Transverse colon (tissue), 4 donors: ENCODE data around the gene FSIP2. TPM values are rescaled to one million over a fixed set of nuclear protein-coding genes. Genes with fewer than 3 reads are reported as not detected.

Experiments
- DNase-seq: peaks from one replicate; pipeline ENCODE4 v3.0.0-alpha.2; 2019
- H3K27ac ChIP-seq, 4 donors: fragments of 200-600 bp; sonication (generic); 2 replicates each; pipeline ENCODE4 v1.5.1; 2016 to 2018; ENCODE audit warnings: inconsistent platforms in 4 of 4
- H3K27me3 ChIP-seq: fragments of 200-600 bp; sonication (generic); 2 replicates; pipeline ENCODE4 v1.5.1; 2017; ENCODE audit warnings: inconsistent platforms
- H3K36me3 ChIP-seq, 4 donors: fragments of 200-600 bp; sonication (generic); 2 replicates each; pipeline ENCODE4 v1.5.1; 2017 to 2019; ENCODE audit warnings: inconsistent platforms in 4 of 4
- H3K4me1 ChIP-seq, 4 donors: fragments of 200-600 bp; sonication (generic); 2 replicates each; pipeline ENCODE4 v1.5.1; 2017 to 2020; ENCODE audit warnings: inconsistent platforms in 4 of 4
- H3K4me3 ChIP-seq, 4 donors: fragments of 200-600 bp; sonication (generic); 1 replicate in 1 of 4; 2 replicates in 3 of 4; pipeline versions ENCODE4 v1.5.1 to v1.6.1; 2017 to 2019; ENCODE audit warnings: inconsistent platforms in 4 of 4
- H3K9me3 ChIP-seq, 2 donors: fragments of 200-600 bp; sonication (generic); 2 replicates each; pipeline ENCODE4 v1.5.1; 2017 to 2019; ENCODE audit warnings: inconsistent platforms in 2 of 2
- CTCF ChIP-seq, 5 experiments: fragments of 200-600 bp in 3 of 5; fragments of 450-650 bp in 2 of 5; sonication (generic) in 3 of 5; IDR thresholded peaks; 1 replicate in 2 of 5; 2 replicates in 3 of 5; pipeline ENCODE4 v1.5.1; 2016 to 2017; ENCODE audit warnings: antibody characterized with exemption in 5 of 5, inconsistent platforms in 3 of 5, mild to moderate bottlenecking in 2 of 5, moderate library complexity in 1 of 5
- EP300 ChIP-seq: sonication (generic); formaldehyde crosslinking; IDR thresholded peaks from one replicate; pipeline ENCODE4 v1.6.1; 2017; ENCODE audit warnings: antibody characterized with exemption, low read depth
- POLR2A ChIP-seq: fragments of 450-650 bp; IDR thresholded peaks from one replicate; pipeline ENCODE4 v1.6.1; 2016; ENCODE audit warnings: antibody characterized with exemption, mild to moderate bottlenecking, moderate library complexity
- POLR2AphosphoS5 ChIP-seq, 3 donors: sonication (generic); formaldehyde crosslinking; IDR thresholded peaks; one replicate each; pipeline ENCODE4 v1.6.1; 2016; ENCODE audit warnings: antibody characterized with exemption in 3 of 3
- WGBS, 2 donors: methylation state at CpG; one replicate each; pipeline ENCODE4 v1.1.5; 2018; ENCODE audit warnings: low coverage in 1 of 2; 5-methylcytosine and 5-hydroxymethylcytosine counted together
- in situ Hi-C, 4 donors: fragments of 200-750 bp; cut with MboI; loops; one replicate each; pipeline versions ENCODE4 v1.15.0 to v1.15.1; 2017; ENCODE audit warnings: low sequenced_read_pairs in 3 of 4, low pct_ligation_motif_present in 1 of 4, low pct_unique_long_range_greater_than_20kb in 1 of 4
- intact Hi-C: fragments of 100-400 bp; cut with DNase I; formaldehyde crosslinking; loops from one replicate; pipeline ENCODE4 v1.15.1; 2023; ENCODE audit warnings: low total_unique reads
- total RNA-seq, 4 donors: library from RNA; depleted of rRNA; stranded (reverse); fragments of >200 nt; gene quantifications; one replicate each; pipeline ENCODE4 v1.1.0, GENCODE V29; 2016

The FSIP2 gene
- total RNA-seq, 4 donors from 2014 or later, result 9.2 to 56.4 (median 38.2) TPM

- no peak for DNase-seq
- in situ Hi-C loops, result no loop called here
- H3K9me3 ChIP-seq, result no peaks in the 10 kb centered on the region
- no peaks in the 10 kb centered on the region for H3K36me3 ChIP-seq
- WGBS, 2 donors, result 78 to 96% methylated on average over 2 of the region's 2 CpGs
- no peak overlapping the region for H3K4me3 ChIP-seq
- no peak for TF ChIP-seq CTCF (IDR thresholded peaks at IDR 0.05)
- no peak for TF ChIP-seq EP300
- TF ChIP-seq POLR2AphosphoS5 (IDR thresholded peaks at IDR 0.05), result no peak
- no peak for TF ChIP-seq POLR2A
- H3K27ac ChIP-seq, result no peak overlapping the region
- no peaks in the 10 kb centered on the region for H3K27me3 ChIP-seq
- peaks cover 0 to 12% (median 7%) of the 10 kb centered on the region in 4 donors for H3K4me1 ChIP-seq
- intact Hi-C loops, result no loop called here
Measured at GRCh38 chr2:185785851-185786473, 47.4 kb downstream of the FSIP2 start.

- intact Hi-C loops (no loop called here), in situ Hi-C loops (no loop called here)
- H3K4me3 ChIP-seq, result no peak overlapping the region
- 93 to 94% methylated on average over 2 of the region's 2 CpGs for WGBS, 2 donors
- H3K27me3 ChIP-seq, result no peaks in the 10 kb centered on the region
- peaks cover 0 to 12% (median 7%) of the 10 kb centered on the region in 4 donors for H3K4me1 ChIP-seq
- DNase-seq, result no peak
- no peaks in the 10 kb centered on the region for H3K36me3 ChIP-seq
- TF ChIP-seq POLR2A (no peak), EP300 (no peak), POLR2AphosphoS5 (IDR thresholded peaks at IDR 0.05) (no peak), CTCF (IDR thresholded peaks at IDR 0.05) (no peak)
- H3K27ac ChIP-seq, result no peak overlapping the region
- H3K9me3 ChIP-seq, result no peaks in the 10 kb centered on the region
Measured at GRCh38 chr2:185787227-185788145, 48.9 kb downstream of the FSIP2 start.

- intact Hi-C loops, result loop anchor here (1.0 kb wide), 1 partner anchor 10 kb away; no protein-coding TSS in a partner anchor
- H3K4me1 ChIP-seq, result no peaks in the 10 kb centered on the region
- no peak overlapping the region for H3K4me3 ChIP-seq
- TF ChIP-seq POLR2AphosphoS5 (IDR thresholded peaks at IDR 0.05) (no peak), EP300 (no peak), POLR2A (no peak), CTCF (IDR thresholded peaks at IDR 0.05) (no peak)
- DNase-seq, result no peak
- in situ Hi-C loops, result no loop called here
- H3K9me3 ChIP-seq, result no peaks in the 10 kb centered on the region
- no peaks in the 10 kb centered on the region for H3K27me3 ChIP-seq
- WGBS, 2 donors, result 85 to 100% methylated on average over 1 to 2 of the region's 2 CpGs
- H3K36me3 ChIP-seq, result no peaks in the 10 kb centered on the region
- H3K27ac ChIP-seq, result no peak overlapping the region
Measured at GRCh38 chr2:185790361-185790760, 51.8 kb downstream of the FSIP2 start.

GRCh38 chr2:185793532-185794345 is 55.1 kb downstream of the FSIP2 start:
- 64 to 69% methylated on average over 6 to 7 of the region's 7 CpGs for WGBS, 2 donors
- H3K4me3 ChIP-seq, result no peak overlapping the region
- TF ChIP-seq POLR2AphosphoS5 (IDR thresholded peaks at IDR 0.05), result no peak
- TF ChIP-seq CTCF (IDR thresholded peaks at IDR 0.05), result no peak
- TF ChIP-seq POLR2A, result no peak
- TF ChIP-seq EP300, result no peak
- no peaks in the 10 kb centered on the region for H3K9me3 ChIP-seq
- DNase-seq, result no peak
- intact Hi-C loops, result no loop called here
- H3K36me3 ChIP-seq, result no peaks in the 10 kb centered on the region
- in situ Hi-C loops, result no loop called here
- H3K27ac ChIP-seq, result no peak overlapping the region
- no peaks in the 10 kb centered on the region for H3K4me1 ChIP-seq
- no peaks in the 10 kb centered on the region for H3K27me3 ChIP-seq
